Measurements from ENCODE around the gene RPS4Y1.
"Not testable (repeated sequence)": the region's sequence is repeated elsewhere in the genome, so short reads cannot be mapped to it uniquely, and the experiment has no call there.

RPS4Y1 gene

GRCh38 chrY:2872234-2872633 is 30.8 kb downstream of the RPS4Y1 start:
- DNase-seq; H3K4me3 ChIP-seq (ENCODE audit: control insufficient read depth in 1 of 7, extremely low read depth in 1 of 7, insufficient read depth in 4 of 7, low read depth in 2 of 7, low read length in 6 of 7); H3K4me1 ChIP-seq (ENCODE audit: control extremely low read depth in 1 of 4, control insufficient read depth in 4 of 4, insufficient read depth in 4 of 4, low read length in 3 of 4); H3K27ac ChIP-seq (ENCODE audit: insufficient read depth in 1 of 2, low read depth in 1 of 2, low read length in 2 of 2, poor library complexity in 1 of 2, severe bottlenecking in 2 of 2); POLR2A ChIA-PET; H3K9me3 ChIP-seq (ENCODE audit: control extremely low read depth in 1 of 5, control insufficient read depth in 4 of 5, insufficient read depth in 2 of 5, low read depth in 1 of 5, low read length in 4 of 5); CTCF ChIA-PET; H3K27me3 ChIP-seq (replicated peaks in 2 of 5; ENCODE audit: control insufficient read depth in 4 of 5, insufficient read depth in 5 of 5, low read length in 4 of 5); H3K36me3 ChIP-seq (ENCODE audit: control insufficient read depth in 4 of 4, insufficient read depth in 4 of 4, low read length in 3 of 4): not testable (repeated sequence)
- no CpG with 5 or more reads among the region's 9 CpGs for WGBS (ENCODE audit: insufficient coverage)

DNA sequence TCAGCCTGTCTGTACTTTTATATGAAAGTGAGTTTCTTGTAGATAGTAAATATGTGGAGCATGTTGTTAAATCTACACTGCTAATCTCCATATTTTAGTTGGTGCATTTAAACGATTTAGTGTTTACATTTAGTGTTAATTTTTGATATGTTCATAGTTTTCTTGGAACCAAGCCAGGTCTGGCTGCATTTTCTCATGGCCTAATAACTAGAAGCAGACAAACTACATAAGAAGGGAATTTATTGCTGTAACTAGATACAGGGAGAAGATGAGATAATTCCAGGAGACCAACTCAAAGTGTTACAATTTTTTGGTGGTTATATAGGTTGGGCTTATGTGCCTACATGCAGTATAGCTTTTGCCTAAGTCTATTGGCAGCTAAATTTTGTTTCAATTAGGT is 32.8 kb downstream of the RPS4Y1 start:
- CTCF ChIA-PET = no interaction called here
- POLR2A ChIA-PET = no interaction called here

DNA sequence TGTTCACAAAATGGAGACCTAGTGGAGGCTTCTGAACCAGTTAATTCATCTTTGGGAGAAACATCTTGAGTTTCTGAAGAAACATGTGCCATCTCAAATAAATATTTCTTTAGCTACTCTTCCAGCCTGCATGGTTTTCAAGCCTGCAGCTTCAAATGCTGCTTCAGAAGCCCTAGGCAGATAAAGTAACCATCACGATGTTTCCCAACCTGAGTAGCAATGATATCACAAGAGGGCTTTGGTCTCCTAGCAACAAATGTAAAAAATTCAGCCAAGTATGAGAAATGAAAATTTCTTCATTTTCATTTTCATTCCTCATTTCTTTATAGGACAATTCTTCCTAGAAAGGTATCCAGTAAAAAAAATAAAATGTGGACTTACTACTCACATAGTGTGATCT is 42.2 kb downstream of the RPS4Y1 start:
- no CpG with 5 or more reads among the region's 1 CpG for WGBS (ENCODE audit: insufficient coverage)
- CTCF ChIA-PET = no interaction called here
- H3K36me3 ChIP-seq (ENCODE audit: control insufficient read depth in 4 of 4, insufficient read depth in 4 of 4, low read length in 3 of 4) = no peaks in the 10 kb centered on the region
- no peak overlapping the region for H3K27ac ChIP-seq (ENCODE audit: insufficient read depth in 1 of 2, low read depth in 1 of 2, low read length in 2 of 2, poor library complexity in 1 of 2, severe bottlenecking in 2 of 2)
- POLR2A ChIA-PET = no interaction called here
- H3K4me3 ChIP-seq (ENCODE audit: control insufficient read depth in 1 of 7, extremely low read depth in 1 of 7, insufficient read depth in 4 of 7, low read depth in 2 of 7, low read length in 6 of 7) = no peak overlapping the region
- H3K27me3 ChIP-seq (replicated peaks in 2 of 5; ENCODE audit: control insufficient read depth in 4 of 5, insufficient read depth in 5 of 5, low read length in 4 of 5) = no peaks in the 10 kb centered on the region
- no peaks in the 10 kb centered on the region for H3K4me1 ChIP-seq (ENCODE audit: control extremely low read depth in 1 of 4, control insufficient read depth in 4 of 4, insufficient read depth in 4 of 4, low read length in 3 of 4)
- no peak for DNase-seq
- H3K9me3 ChIP-seq (ENCODE audit: control extremely low read depth in 1 of 5, control insufficient read depth in 4 of 5, insufficient read depth in 2 of 5, low read depth in 1 of 5, low read length in 4 of 5) = peaks cover 0 to 13% (median 0%) of the 10 kb centered on the region in 5 experiments

More for the DNA sequence above, 32.8 kb downstream of the RPS4Y1 start:
- no peaks in the 10 kb centered on the region for H3K36me3 ChIP-seq (ENCODE audit: control insufficient read depth in 4 of 4, insufficient read depth in 4 of 4, low read length in 3 of 4)
- no peak overlapping the region for H3K27ac ChIP-seq (ENCODE audit: insufficient read depth in 1 of 2, low read depth in 1 of 2, low read length in 2 of 2, poor library complexity in 1 of 2, severe bottlenecking in 2 of 2)
- DNase-seq = no peak
- no peak overlapping the region for H3K4me3 ChIP-seq (ENCODE audit: control insufficient read depth in 1 of 7, extremely low read depth in 1 of 7, insufficient read depth in 4 of 7, low read depth in 2 of 7, low read length in 6 of 7)
- no CpG with 5 or more reads among the region's 1 CpG for WGBS (ENCODE audit: insufficient coverage)
- no peaks in the 10 kb centered on the region for H3K27me3 ChIP-seq (replicated peaks in 2 of 5; ENCODE audit: control insufficient read depth in 4 of 5, insufficient read depth in 5 of 5, low read length in 4 of 5)
- H3K4me1 ChIP-seq (ENCODE audit: control extremely low read depth in 1 of 4, control insufficient read depth in 4 of 4, insufficient read depth in 4 of 4, low read length in 3 of 4) = no peaks in the 10 kb centered on the region
- peaks cover 0 to 3% (median 0%) of the 10 kb centered on the region in 5 experiments for H3K9me3 ChIP-seq (ENCODE audit: control extremely low read depth in 1 of 5, control insufficient read depth in 4 of 5, insufficient read depth in 2 of 5, low read depth in 1 of 5, low read length in 4 of 5)

DNA sequence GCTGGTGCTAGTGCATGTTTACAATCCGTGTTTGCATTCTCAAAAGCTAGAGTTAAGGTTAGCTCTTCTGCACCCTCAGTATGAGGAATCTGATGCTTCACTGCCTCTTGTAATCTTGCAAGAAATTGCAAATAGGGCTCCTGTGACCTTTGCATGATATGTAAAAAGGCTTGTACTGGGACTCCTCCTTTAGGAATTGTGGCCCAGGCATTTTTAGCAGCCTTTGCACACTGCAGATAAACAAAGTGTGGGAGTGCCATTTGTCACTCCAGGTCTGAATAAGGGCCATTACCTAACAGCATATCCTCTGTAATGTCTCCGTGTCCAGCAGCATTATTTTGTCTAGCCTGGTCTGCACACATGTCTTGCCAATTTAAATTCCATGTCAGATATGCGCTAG is 44.5 kb downstream of the RPS4Y1 start:
- ChIA-PET POLR2A (no interaction called here), CTCF (no interaction called here)
- no CpG with 5 or more reads among the region's 3 CpGs for WGBS (ENCODE audit: insufficient coverage)
- Histone ChIP-seq H3K4me1 (ENCODE audit: control extremely low read depth in 1 of 4, control insufficient read depth in 4 of 4, insufficient read depth in 4 of 4, low read length in 3 of 4) (no peaks in the 10 kb centered on the region), H3K4me3 (ENCODE audit: control insufficient read depth in 1 of 7, extremely low read depth in 1 of 7, insufficient read depth in 4 of 7, low read depth in 2 of 7, low read length in 6 of 7) (no peak overlapping the region), H3K27me3 (replicated peaks in 2 of 5; ENCODE audit: control insufficient read depth in 4 of 5, insufficient read depth in 5 of 5, low read length in 4 of 5) (no peaks in the 10 kb centered on the region), H3K27ac (ENCODE audit: insufficient read depth in 1 of 2, low read depth in 1 of 2, low read length in 2 of 2, poor library complexity in 1 of 2, severe bottlenecking in 2 of 2) (no peak overlapping the region), H3K36me3 (ENCODE audit: control insufficient read depth in 4 of 4, insufficient read depth in 4 of 4, low read length in 3 of 4) (no peaks in the 10 kb centered on the region), H3K9me3 (ENCODE audit: control extremely low read depth in 1 of 5, control insufficient read depth in 4 of 5, insufficient read depth in 2 of 5, low read depth in 1 of 5, low read length in 4 of 5) (peaks cover 0 to 13% (median 0%) of the 10 kb centered on the region in 5 experiments)
- no peak for DNase-seq

DNA sequence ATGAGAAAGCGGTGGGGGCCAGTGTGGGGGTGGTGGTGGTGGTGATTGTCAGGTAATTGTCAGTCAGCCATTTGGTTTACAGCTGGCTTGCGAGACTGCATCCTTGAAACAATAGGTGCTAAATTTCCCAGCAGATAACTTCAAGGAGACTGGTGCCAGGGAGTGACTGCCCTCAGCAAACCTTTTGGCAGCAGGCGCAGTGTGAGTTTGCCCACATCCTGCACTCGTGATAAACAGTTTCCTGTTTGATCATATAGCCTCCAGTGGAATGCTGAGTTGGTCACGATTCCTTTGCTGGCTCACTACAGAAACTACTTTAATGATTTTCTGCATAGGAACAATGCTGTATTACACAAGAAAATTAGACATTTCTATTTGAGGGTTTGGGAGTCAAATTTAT is 46.0 kb downstream of the RPS4Y1 start:
- H3K9me3 ChIP-seq (ENCODE audit: control extremely low read depth in 1 of 5, control insufficient read depth in 4 of 5, insufficient read depth in 2 of 5, low read depth in 1 of 5, low read length in 4 of 5) = peaks cover 0 to 13% (median 0%) of the 10 kb centered on the region in 5 experiments
- H3K27ac ChIP-seq (ENCODE audit: insufficient read depth in 1 of 2, low read depth in 1 of 2, low read length in 2 of 2, poor library complexity in 1 of 2, severe bottlenecking in 2 of 2) = no peak overlapping the region
- H3K36me3 ChIP-seq (ENCODE audit: control insufficient read depth in 4 of 4, insufficient read depth in 4 of 4, low read length in 3 of 4) = no peaks in the 10 kb centered on the region
- H3K4me1 ChIP-seq (ENCODE audit: control extremely low read depth in 1 of 4, control insufficient read depth in 4 of 4, insufficient read depth in 4 of 4, low read length in 3 of 4) = no peaks in the 10 kb centered on the region
- no peak overlapping the region for H3K4me3 ChIP-seq (ENCODE audit: control insufficient read depth in 1 of 7, extremely low read depth in 1 of 7, insufficient read depth in 4 of 7, low read depth in 2 of 7, low read length in 6 of 7)
- POLR2A ChIA-PET = no interaction called here
- H3K27me3 ChIP-seq (replicated peaks in 2 of 5; ENCODE audit: control insufficient read depth in 4 of 5, insufficient read depth in 5 of 5, low read length in 4 of 5) = no peaks in the 10 kb centered on the region
- no CpG with 5 or more reads among the region's 5 CpGs for WGBS (ENCODE audit: insufficient coverage)
- CTCF ChIA-PET = no interaction called here
- DNase-seq = no peak

DNA sequence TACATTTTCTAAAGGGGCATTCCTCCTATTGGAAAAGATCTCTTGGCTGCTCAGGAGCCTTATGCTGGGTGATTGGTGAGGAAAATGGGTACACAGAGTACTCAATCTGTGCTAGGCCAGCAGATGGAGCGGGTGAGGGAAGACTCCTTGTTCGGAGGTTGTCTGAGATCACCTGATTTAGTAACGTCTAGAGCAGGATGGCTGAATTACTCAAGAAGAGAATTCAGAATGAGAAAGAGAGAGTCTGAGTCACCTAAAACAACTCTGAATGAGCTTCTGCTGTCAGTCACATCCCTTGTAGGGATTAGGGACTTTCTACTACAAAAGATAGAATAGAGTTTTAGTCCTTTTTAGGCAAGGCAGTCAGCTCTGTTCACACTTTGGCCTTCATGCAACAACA is 46.6 kb downstream of the RPS4Y1 start:
- H3K27me3 ChIP-seq (replicated peaks in 2 of 5; ENCODE audit: control insufficient read depth in 4 of 5, insufficient read depth in 5 of 5, low read length in 4 of 5) = no peaks in the 10 kb centered on the region
- DNase-seq = no peak
- CTCF ChIA-PET = no interaction called here
- H3K4me1 ChIP-seq (ENCODE audit: control extremely low read depth in 1 of 4, control insufficient read depth in 4 of 4, insufficient read depth in 4 of 4, low read length in 3 of 4) = no peaks in the 10 kb centered on the region
- no CpG with 5 or more reads among the region's 3 CpGs for WGBS (ENCODE audit: insufficient coverage)
- POLR2A ChIA-PET = no interaction called here
- H3K4me3 ChIP-seq (ENCODE audit: control insufficient read depth in 1 of 7, extremely low read depth in 1 of 7, insufficient read depth in 4 of 7, low read depth in 2 of 7, low read length in 6 of 7) = no peak overlapping the region
- H3K36me3 ChIP-seq (ENCODE audit: control insufficient read depth in 4 of 4, insufficient read depth in 4 of 4, low read length in 3 of 4) = no peaks in the 10 kb centered on the region
- no peak overlapping the region for H3K27ac ChIP-seq (ENCODE audit: insufficient read depth in 1 of 2, low read depth in 1 of 2, low read length in 2 of 2, poor library complexity in 1 of 2, severe bottlenecking in 2 of 2)
- peaks cover 0 to 13% (median 0%) of the 10 kb centered on the region in 5 experiments for H3K9me3 ChIP-seq (ENCODE audit: control extremely low read depth in 1 of 5, control insufficient read depth in 4 of 5, insufficient read depth in 2 of 5, low read depth in 1 of 5, low read length in 4 of 5)

GRCh38 chrY:2893471-2893870 is 52.1 kb downstream of the RPS4Y1 start:
- POLR2A ChIA-PET = no interaction called here

More at GRCh38 chrY:2893471-2893870, 52.1 kb downstream of the RPS4Y1 start:
- H3K4me3 ChIP-seq (ENCODE audit: control insufficient read depth in 1 of 7, extremely low read depth in 1 of 7, insufficient read depth in 4 of 7, low read depth in 2 of 7, low read length in 6 of 7) = no peak overlapping the region
- no peaks in the 10 kb centered on the region for H3K9me3 ChIP-seq (ENCODE audit: control extremely low read depth in 1 of 5, control insufficient read depth in 4 of 5, insufficient read depth in 2 of 5, low read depth in 1 of 5, low read length in 4 of 5)
- no peaks in the 10 kb centered on the region for H3K36me3 ChIP-seq (ENCODE audit: control insufficient read depth in 4 of 4, insufficient read depth in 4 of 4, low read length in 3 of 4)
- no CpG with 5 or more reads among the region's 1 CpG for WGBS (ENCODE audit: insufficient coverage)
- H3K4me1 ChIP-seq (ENCODE audit: control extremely low read depth in 1 of 4, control insufficient read depth in 4 of 4, insufficient read depth in 4 of 4, low read length in 3 of 4) = no peaks in the 10 kb centered on the region
- CTCF ChIA-PET = no interaction called here
- H3K27me3 ChIP-seq (replicated peaks in 2 of 5; ENCODE audit: control insufficient read depth in 4 of 5, insufficient read depth in 5 of 5, low read length in 4 of 5) = no peaks in the 10 kb centered on the region
- DNase-seq = no peak
- H3K27ac ChIP-seq (ENCODE audit: insufficient read depth in 1 of 2, low read depth in 1 of 2, low read length in 2 of 2, poor library complexity in 1 of 2, severe bottlenecking in 2 of 2) = no peak overlapping the region
